HCT116 (cell line): ENCODE data around the gene LNPEP. TPM values are rescaled to one million over a fixed set of nuclear protein-coding genes. Genes with fewer than 3 reads are reported as not detected.

ENCODE experiments used
- RAD21 ChIP-seq: IDR thresholded peaks from 2 replicates; pipeline ENCODE4 v1.6.1; 2012; ENCODE audit warnings: low read depth, mild to moderate bottlenecking
- TCF7L2 ChIP-seq: IDR thresholded peaks from 2 replicates; pipeline ENCODE4 v1.7.0; 2011; ENCODE audit warnings: borderline replicate concordance, inconsistent platforms; ENCODE audit not compliant: insufficient read depth, insufficient read length; ENCODE audit errors: extremely low read depth
- total RNA-seq: library from RNA; stranded (reverse); gene quantifications from one replicate; pipeline ENCODE4 v1.2.1, GENCODE V29; 2021; ENCODE audit not compliant: unreplicated experiment
- TF ChIP-seq, protein P1 (sequence below): IDR thresholded peaks from 2 replicates; pipeline ENCODE4 v1.6.1; 2012; ENCODE audit warnings: low read depth

Gene LNPEP
- total RNA-seq, 1 experiment from 2014 or later: 14.9 TPM

DNA sequence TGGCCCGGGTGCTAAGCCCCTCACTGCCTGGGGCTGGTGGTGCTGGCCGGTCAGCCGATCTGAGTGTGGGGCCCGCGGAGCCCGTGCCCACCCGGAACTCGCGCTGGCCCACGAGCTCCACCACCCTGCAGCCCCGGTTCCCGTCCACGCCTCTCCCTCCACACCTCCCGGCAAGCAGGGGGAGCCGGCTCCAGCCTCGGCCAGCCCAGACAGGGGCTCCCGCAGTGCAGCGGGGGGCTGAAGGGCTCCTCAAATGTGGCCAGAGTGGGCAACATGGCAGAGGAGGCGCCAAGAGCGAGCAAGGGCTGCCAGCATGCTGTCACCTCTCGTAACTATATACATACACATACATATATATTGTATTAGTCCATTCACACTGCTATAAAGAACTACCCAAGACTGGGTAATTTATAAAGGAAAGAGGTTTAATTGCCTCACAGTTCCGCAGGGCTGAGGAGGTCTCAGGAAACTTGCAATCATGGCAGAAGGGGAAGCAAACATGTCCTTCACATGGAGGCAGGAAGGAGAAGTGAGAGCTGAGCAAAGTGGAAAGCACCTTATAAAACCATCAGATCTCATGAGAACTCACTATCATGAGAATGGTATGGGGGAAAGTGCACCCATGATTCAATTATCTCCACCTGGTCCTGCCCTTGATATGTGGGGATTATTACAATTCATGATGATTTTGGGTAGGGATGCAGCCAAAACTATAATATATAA, 149.7 kb downstream of the LNPEP start (continued):
- TF ChIP-seq TCF7L2 (no peak), RAD21 (no peak)
- TF ChIP-seq, protein P1, sequence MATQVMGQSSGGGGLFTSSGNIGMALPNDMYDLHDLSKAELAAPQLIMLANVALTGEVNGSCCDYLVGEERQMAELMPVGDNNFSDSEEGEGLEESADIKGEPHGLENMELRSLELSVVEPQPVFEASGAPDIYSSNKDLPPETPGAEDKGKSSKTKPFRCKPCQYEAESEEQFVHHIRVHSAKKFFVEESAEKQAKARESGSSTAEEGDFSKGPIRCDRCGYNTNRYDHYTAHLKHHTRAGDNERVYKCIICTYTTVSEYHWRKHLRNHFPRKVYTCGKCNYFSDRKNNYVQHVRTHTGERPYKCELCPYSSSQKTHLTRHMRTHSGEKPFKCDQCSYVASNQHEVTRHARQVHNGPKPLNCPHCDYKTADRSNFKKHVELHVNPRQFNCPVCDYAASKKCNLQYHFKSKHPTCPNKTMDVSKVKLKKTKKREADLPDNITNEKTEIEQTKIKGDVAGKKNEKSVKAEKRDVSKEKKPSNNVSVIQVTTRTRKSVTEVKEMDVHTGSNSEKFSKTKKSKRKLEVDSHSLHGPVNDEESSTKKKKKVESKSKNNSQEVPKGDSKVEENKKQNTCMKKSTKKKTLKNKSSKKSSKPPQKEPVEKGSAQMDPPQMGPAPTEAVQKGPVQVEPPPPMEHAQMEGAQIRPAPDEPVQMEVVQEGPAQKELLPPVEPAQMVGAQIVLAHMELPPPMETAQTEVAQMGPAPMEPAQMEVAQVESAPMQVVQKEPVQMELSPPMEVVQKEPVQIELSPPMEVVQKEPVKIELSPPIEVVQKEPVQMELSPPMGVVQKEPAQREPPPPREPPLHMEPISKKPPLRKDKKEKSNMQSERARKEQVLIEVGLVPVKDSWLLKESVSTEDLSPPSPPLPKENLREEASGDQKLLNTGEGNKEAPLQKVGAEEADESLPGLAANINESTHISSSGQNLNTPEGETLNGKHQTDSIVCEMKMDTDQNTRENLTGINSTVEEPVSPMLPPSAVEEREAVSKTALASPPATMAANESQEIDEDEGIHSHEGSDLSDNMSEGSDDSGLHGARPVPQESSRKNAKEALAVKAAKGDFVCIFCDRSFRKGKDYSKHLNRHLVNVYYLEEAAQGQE: no peak

Other genes starting within 250 kb of the LNPEP start
- 9.7 TPM for gene ERAP1, start 128.1 kb upstream of the LNPEP start, total RNA-seq
- 2.2 TPM for gene ERAP2, start 59.6 kb upstream of the LNPEP start, total RNA-seq
- gene LIX1, start 206.5 kb downstream of the LNPEP start, total RNA-seq: not detected
- gene RIOK2, start 247.2 kb downstream of the LNPEP start, total RNA-seq: 27.1 TPM